NB4 (cell line): ENCODE results near the gene NUTM2F.
"Not testable (repeated sequence)": the region's sequence is repeated elsewhere in the genome, so short reads cannot be mapped to it uniquely, and the experiment has no call there.

Experiments
- DNase-seq: peaks from one replicate; pipeline ENCODE4 v3.0.0; 2010; ENCODE audit warnings: low read depth
- H3K4me3 ChIP-seq: one replicate; pipeline ENCODE4 v1.5.1; 2011; ENCODE audit warnings: mild to moderate bottlenecking, low read depth, low read length, moderate library complexity
- CTCF ChIP-seq: IDR thresholded peaks from one replicate; pipeline ENCODE4 v1.5.1; 2012; ENCODE audit warnings: low read depth, low read length
- MAX ChIP-seq: IDR thresholded peaks from 2 replicates; pipeline ENCODE4 v1.6.1; 2011; ENCODE audit warnings: low read depth, low read length
- MYC ChIP-seq: IDR thresholded peaks from 2 replicates; pipeline ENCODE4 v1.6.1; 2011; ENCODE audit warnings: low read depth, low read length
- POLR2A ChIP-seq: IDR thresholded peaks from 2 replicates; pipeline ENCODE4 v1.6.1; 2011; ENCODE audit warnings: mild to moderate bottlenecking; ENCODE audit not compliant: insufficient read length; ENCODE audit errors: extremely low read depth

Gene NUTM2F

GRCh38 chr9:94280409-94280989 lies 47.9 kb downstream of the NUTM2F start:
- H3K4me3 ChIP-seq, result no peak overlapping the region
- no peak for DNase-seq
- TF ChIP-seq POLR2A (no peak), MAX (no peak), MYC (no peak), CTCF (no peak)

GRCh38 chr9:94277885-94278536 lies 50.4 kb downstream of the NUTM2F start:
- no peak overlapping the region for H3K4me3 ChIP-seq
- TF ChIP-seq CTCF (no peak), POLR2A (no peak), MAX (no peak), MYC (no peak)
- DNase-seq, result no peak

- H3K4me3 ChIP-seq, DNase-seq: not testable (repeated sequence)
Measured at GRCh38 chr9:94277029-94277428, 51.4 kb downstream of the NUTM2F start.

GRCh38 chr9:94270009-94270408 lies 58.4 kb downstream of the NUTM2F start:
- no peak for TF ChIP-seq POLR2A
- no peak for TF ChIP-seq MAX
- TF ChIP-seq MYC, result no peak
- TF ChIP-seq CTCF, result no peak
- no peak for DNase-seq
- no peak overlapping the region for H3K4me3 ChIP-seq

- no peak overlapping the region for H3K4me3 ChIP-seq
- no peak for DNase-seq
- TF ChIP-seq MAX (no peak), POLR2A (no peak), MYC (no peak), CTCF (no peak)
Measured at GRCh38 chr9:94269264-94269663, 59.2 kb downstream of the NUTM2F start.
